Activated T-helper 1 cell treated with anti-CD3 and anti-CD28 coated beads, Interleukin-12 subunit alpha, Interleukin-12 subunit beta, Interleukin-2, Interleukin-4 antibody, amounts not matched to agents 30 ng/mL and 10 ng/mL and 1 ng/mL, durations not matched to agents 14 hours and 24 hours and 36 hours (primary cell): ENCODE measurements around the gene KCNQ1OT1. TPM values are rescaled to one million over a fixed set of nuclear protein-coding genes. Genes with fewer than 3 reads are reported as not detected.

Experiments
- DNase-seq: peaks from one replicate; pipeline ENCODE4 v3.0.0; 2021; ENCODE audit warnings: low spot score
- H3K27ac Mint-ChIP-seq: one replicate; pipeline ENCODE4 v1.8.0; 2021; ENCODE audit warnings: mild to moderate bottlenecking, mixed read lengths
- H3K27me3 Mint-ChIP-seq: one replicate; pipeline ENCODE4 v1.8.0; 2022; ENCODE audit warnings: mild to moderate bottlenecking, moderate library complexity, mixed read lengths; ENCODE audit not compliant: insufficient read depth
- H3K36me3 Mint-ChIP-seq: one replicate; pipeline ENCODE4 v1.8.0; 2021; ENCODE audit warnings: low read depth, mixed read lengths
- H3K4me1 Mint-ChIP-seq: one replicate; pipeline ENCODE4 v1.8.0; 2021; ENCODE audit warnings: low read depth, mixed read lengths
- H3K4me3 Mint-ChIP-seq: one replicate; pipeline ENCODE4 v1.8.0; 2021; ENCODE audit warnings: mild to moderate bottlenecking, moderate library complexity, mixed read lengths
- H3K9me3 Mint-ChIP-seq: one replicate; pipeline ENCODE4 v1.8.0; 2021; ENCODE audit warnings: mixed read lengths
- intact Hi-C: fragments of 100-400 bp; cut with micrococcal nuclease; formaldehyde crosslinking; loops from one replicate; pipeline ENCODE4 v1.15.1; 2024
- total RNA-seq: library from RNA; stranded (reverse); gene quantifications from 2 replicates; pipeline ENCODE4 v1.2.3, GENCODE V29; 2022

KCNQ1OT1 gene
- total RNA-seq, 1 donor from 2014 or later: 0.67 TPM

- Mint-ChIP-seq H3K9me3 (no peaks in the 10 kb centered on the region), H3K4me3 (no peak overlapping the region), H3K27me3 (no peaks in the 10 kb centered on the region), H3K27ac (no peak overlapping the region), H3K4me1 (no peaks in the 10 kb centered on the region), H3K36me3 (no peaks in the 10 kb centered on the region)
- intact Hi-C loops: no loop called here
- no peak for DNase-seq
Observed at GRCh38 chr11:2587132-2587930, 112.5 kb downstream of the KCNQ1OT1 start.

GRCh38 chr11:2586793-2587131, 113.0 kb downstream of the KCNQ1OT1 start:
- H3K4me3 Mint-ChIP-seq: no peak overlapping the region
- no peak overlapping the region for H3K27ac Mint-ChIP-seq
- DNase-seq: no peak
- H3K36me3 Mint-ChIP-seq: no peaks in the 10 kb centered on the region
- intact Hi-C loops: no loop called here
- H3K4me1 Mint-ChIP-seq: no peaks in the 10 kb centered on the region
- no peaks in the 10 kb centered on the region for H3K9me3 Mint-ChIP-seq
- no peaks in the 10 kb centered on the region for H3K27me3 Mint-ChIP-seq

GRCh38 chr11:2586087-2586792, 113.6 kb downstream of the KCNQ1OT1 start:
- Mint-ChIP-seq H3K4me1 (no peaks in the 10 kb centered on the region), H3K27ac (no peak overlapping the region), H3K36me3 (no peaks in the 10 kb centered on the region), H3K27me3 (no peaks in the 10 kb centered on the region), H3K4me3 (no peak overlapping the region), H3K9me3 (no peaks in the 10 kb centered on the region)
- intact Hi-C loops: no loop called here
- no peak for DNase-seq

GRCh38 chr11:2585566-2586086, 114.2 kb downstream of the KCNQ1OT1 start:
- H3K27ac Mint-ChIP-seq: no peak overlapping the region
- no peak for DNase-seq
- H3K4me1 Mint-ChIP-seq: no peaks in the 10 kb centered on the region
- intact Hi-C loops: no loop called here
- no peak overlapping the region for H3K4me3 Mint-ChIP-seq
- H3K9me3 Mint-ChIP-seq: no peaks in the 10 kb centered on the region
- no peaks in the 10 kb centered on the region for H3K27me3 Mint-ChIP-seq
- H3K36me3 Mint-ChIP-seq: no peaks in the 10 kb centered on the region

GRCh38 chr11:2584812-2585565, 114.8 kb downstream of the KCNQ1OT1 start:
- DNase-seq: no peak
- Mint-ChIP-seq H3K4me3 (no peak overlapping the region), H3K27ac (no peak overlapping the region)

GRCh38 chr11:2584434-2584811, 115.4 kb downstream of the KCNQ1OT1 start:
- no peak overlapping the region for H3K4me3 Mint-ChIP-seq
- no peaks in the 10 kb centered on the region for H3K4me1 Mint-ChIP-seq
- intact Hi-C loops: no loop called here
- H3K9me3 Mint-ChIP-seq: no peaks in the 10 kb centered on the region
- no peaks in the 10 kb centered on the region for H3K27me3 Mint-ChIP-seq
- H3K36me3 Mint-ChIP-seq: no peaks in the 10 kb centered on the region
- no peak overlapping the region for H3K27ac Mint-ChIP-seq
- DNase-seq: no peak

More at GRCh38 chr11:2584812-2585565, 114.8 kb downstream of the KCNQ1OT1 start:
- Mint-ChIP-seq H3K27me3 (no peaks in the 10 kb centered on the region), H3K9me3 (no peaks in the 10 kb centered on the region), H3K4me1 (no peaks in the 10 kb centered on the region), H3K36me3 (no peaks in the 10 kb centered on the region)
- intact Hi-C loops: no loop called here

- no peaks in the 10 kb centered on the region for H3K9me3 Mint-ChIP-seq
- intact Hi-C loops: no loop called here
- no peak overlapping the region for H3K27ac Mint-ChIP-seq
- no peak for DNase-seq
- no peak overlapping the region for H3K4me3 Mint-ChIP-seq
- H3K4me1 Mint-ChIP-seq: no peaks in the 10 kb centered on the region
- no peaks in the 10 kb centered on the region for H3K27me3 Mint-ChIP-seq
- no peaks in the 10 kb centered on the region for H3K36me3 Mint-ChIP-seq
Observed at GRCh38 chr11:2583605-2583958, 116.2 kb downstream of the KCNQ1OT1 start.

GRCh38 chr11:2582946-2583604, 116.7 kb downstream of the KCNQ1OT1 start:
- Mint-ChIP-seq H3K27ac (no peak overlapping the region), H3K4me1 (no peaks in the 10 kb centered on the region), H3K36me3 (no peaks in the 10 kb centered on the region), H3K27me3 (no peaks in the 10 kb centered on the region), H3K4me3 (no peak overlapping the region), H3K9me3 (no peaks in the 10 kb centered on the region)
- intact Hi-C loops: no loop called here
- DNase-seq: no peak

GRCh38 chr11:2582351-2582945, 117.3 kb downstream of the KCNQ1OT1 start:
- intact Hi-C loops: no loop called here
- H3K4me3 Mint-ChIP-seq: no peak overlapping the region
- no peaks in the 10 kb centered on the region for H3K27me3 Mint-ChIP-seq
- no peaks in the 10 kb centered on the region for H3K9me3 Mint-ChIP-seq
- H3K4me1 Mint-ChIP-seq: no peaks in the 10 kb centered on the region
- no peak for DNase-seq
- H3K27ac Mint-ChIP-seq: no peak overlapping the region
- no peaks in the 10 kb centered on the region for H3K36me3 Mint-ChIP-seq

- H3K9me3 Mint-ChIP-seq: no peaks in the 10 kb centered on the region
- H3K4me3 Mint-ChIP-seq: no peak overlapping the region
- DNase-seq: no peak
- H3K27ac Mint-ChIP-seq: no peak overlapping the region
- no peaks in the 10 kb centered on the region for H3K36me3 Mint-ChIP-seq
- H3K4me1 Mint-ChIP-seq: no peaks in the 10 kb centered on the region
- H3K27me3 Mint-ChIP-seq: no peaks in the 10 kb centered on the region
- intact Hi-C loops: no loop called here
Observed at GRCh38 chr11:2581931-2582350, 117.9 kb downstream of the KCNQ1OT1 start.

- Mint-ChIP-seq H3K4me3 (no peak overlapping the region), H3K4me1 (no peaks in the 10 kb centered on the region), H3K27ac (no peak overlapping the region), H3K27me3 (no peaks in the 10 kb centered on the region), H3K9me3 (no peaks in the 10 kb centered on the region), H3K36me3 (no peaks in the 10 kb centered on the region)
- no peak for DNase-seq
- intact Hi-C loops: no loop called here
Observed at GRCh38 chr11:2581151-2581930, 118.5 kb downstream of the KCNQ1OT1 start.

GRCh38 chr11:2580571-2581001, 119.2 kb downstream of the KCNQ1OT1 start:
- Mint-ChIP-seq H3K27me3 (no peaks in the 10 kb centered on the region), H3K4me1 (no peaks in the 10 kb centered on the region), H3K4me3 (no peak overlapping the region), H3K27ac (no peak overlapping the region), H3K9me3 (no peaks in the 10 kb centered on the region), H3K36me3 (no peaks in the 10 kb centered on the region)
- DNase-seq: no peak
- intact Hi-C loops: no loop called here
